NCI-H1048 (cell line): ENCODE measurements around the gene CHSY3.

ENCODE experiments used
- DNase-seq: peaks from one replicate; lab custom pipeline; 2025; lab: John Stamatoyannopoulos, UW

CHSY3 gene

DNA sequence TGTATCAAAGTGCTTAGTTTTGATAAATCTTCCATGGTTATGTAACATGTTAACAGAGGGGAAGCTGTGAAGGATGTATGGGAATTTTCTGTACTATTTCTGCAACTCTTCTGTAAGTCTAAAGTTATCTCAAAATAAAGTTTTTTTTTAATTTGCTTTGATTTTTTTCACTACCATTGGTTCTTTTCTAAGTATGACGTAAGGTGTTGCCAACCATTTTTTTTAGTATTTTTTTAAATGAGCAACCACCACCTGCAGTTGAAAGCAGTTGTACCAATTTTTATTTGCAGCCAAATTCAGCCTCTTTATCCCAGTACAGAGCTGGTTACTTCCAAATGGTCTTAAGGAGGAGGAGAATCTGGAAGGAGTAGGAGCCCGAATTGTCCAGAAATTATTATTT is 192.2 kb downstream of the CHSY3 start:
- DNase-seq = no peak

DNA sequence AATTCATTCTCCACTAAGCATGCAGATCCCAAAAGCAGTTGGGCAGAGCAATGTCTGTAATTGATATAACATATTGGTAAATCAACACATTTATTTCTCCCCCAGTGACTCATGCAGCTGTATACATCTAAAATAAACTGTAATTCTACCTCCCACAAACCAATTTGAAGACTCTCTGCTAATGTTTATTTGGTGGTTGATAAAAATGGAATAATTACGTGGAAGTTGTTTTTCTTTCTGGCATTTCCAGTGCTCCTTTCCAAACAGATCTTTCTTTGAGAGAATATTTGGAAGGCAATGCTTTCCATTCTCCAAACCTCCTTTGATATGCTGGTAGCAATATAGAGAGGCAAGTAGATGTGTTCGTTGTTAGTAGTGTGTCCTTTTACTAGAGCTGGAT is 194.7 kb downstream of the CHSY3 start:
- DNase-seq = no peak

DNA sequence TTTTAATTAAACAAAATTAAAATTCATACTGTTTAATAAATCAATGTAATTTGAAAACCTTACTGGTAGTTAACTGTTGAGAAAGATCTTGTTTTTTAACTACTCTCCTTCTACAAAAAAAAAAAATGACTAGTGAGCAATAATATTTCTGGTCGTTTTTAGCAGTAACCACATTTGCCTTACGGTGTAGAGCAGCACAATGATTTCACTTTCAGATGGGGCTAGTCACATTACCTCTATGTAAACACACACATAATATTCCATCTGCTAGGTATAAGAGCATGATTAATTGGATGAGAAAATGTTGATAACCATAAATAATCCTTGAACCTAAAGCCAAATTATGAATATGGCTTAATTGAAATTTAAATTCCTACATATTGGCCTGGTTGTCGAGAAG is 198.1 kb downstream of the CHSY3 start:
- no peak for DNase-seq

DNA sequence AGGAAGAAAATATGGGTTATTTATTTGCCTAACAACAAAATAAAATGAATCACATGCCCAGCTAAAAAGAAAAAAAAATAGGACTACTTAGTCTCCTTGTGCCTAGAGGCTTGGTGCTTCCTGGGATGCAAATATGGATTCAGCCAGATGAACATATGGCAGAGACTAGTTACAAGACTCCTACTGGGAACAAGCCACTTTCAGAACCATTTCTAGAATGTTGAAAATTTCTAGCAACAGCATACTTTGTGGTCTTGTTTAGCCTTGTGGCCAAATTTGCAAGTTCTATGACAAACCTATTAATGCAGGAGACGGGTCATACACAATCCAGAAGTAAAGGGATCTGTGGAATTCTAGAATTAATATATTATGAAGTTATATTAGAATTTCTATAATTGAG is 198.7 kb downstream of the CHSY3 start:
- no peak for DNase-seq

DNA sequence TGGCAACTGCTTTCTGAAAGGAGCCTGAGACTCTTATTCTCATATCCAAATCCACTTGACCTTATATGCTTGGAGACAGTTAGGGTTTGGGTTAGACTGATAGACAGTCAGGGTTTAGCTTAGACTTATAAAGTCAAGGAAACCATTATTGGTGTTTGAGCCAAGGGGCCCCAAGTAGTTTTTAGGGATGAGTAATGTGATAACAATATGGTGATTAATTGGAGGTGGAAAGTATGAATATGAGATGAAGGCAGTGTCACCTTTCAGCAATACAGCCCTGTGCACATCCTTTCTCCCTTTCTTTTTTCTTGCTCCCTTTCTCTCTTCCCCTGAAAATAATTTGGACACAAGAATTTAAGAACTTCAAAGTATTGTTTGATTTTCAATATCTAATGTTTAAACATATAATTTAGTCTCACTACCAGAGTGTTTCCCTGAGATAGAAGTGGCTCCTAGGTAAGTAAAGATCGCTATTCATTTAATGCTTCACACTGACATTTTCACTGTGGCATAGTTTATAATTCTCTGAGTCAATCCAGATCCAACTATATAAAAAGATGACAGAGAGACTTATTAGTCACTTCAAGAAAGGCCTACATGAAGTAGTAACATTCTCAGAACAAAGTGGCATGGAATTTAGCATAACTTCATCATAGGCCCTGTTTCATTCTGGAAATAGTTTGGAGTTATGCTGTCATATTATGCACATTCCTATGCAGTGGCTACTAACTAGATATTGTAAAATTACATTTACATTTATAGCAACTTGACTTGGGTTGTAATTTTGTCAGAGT is 200.8 kb downstream of the CHSY3 start:
- DNase-seq = no peak

DNA sequence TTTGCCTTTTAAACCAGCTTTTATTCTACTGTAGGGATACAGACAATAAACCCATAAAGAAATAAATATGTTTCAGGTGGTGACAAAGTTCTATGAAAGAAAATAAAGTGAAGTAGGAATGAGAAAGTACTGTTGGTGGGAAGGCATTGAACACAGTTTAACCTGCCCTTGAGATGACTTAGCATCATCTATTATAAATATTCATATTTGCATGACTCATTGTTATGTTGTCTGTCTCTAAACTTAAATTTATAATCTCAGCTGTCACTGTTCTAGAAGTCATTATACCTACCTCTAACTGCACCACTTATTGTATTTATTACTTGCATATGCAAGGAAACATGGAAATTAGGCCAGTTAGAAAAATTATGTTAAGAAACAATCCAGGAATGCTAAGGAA is 202.2 kb downstream of the CHSY3 start:
- DNase-seq = no peak

DNA sequence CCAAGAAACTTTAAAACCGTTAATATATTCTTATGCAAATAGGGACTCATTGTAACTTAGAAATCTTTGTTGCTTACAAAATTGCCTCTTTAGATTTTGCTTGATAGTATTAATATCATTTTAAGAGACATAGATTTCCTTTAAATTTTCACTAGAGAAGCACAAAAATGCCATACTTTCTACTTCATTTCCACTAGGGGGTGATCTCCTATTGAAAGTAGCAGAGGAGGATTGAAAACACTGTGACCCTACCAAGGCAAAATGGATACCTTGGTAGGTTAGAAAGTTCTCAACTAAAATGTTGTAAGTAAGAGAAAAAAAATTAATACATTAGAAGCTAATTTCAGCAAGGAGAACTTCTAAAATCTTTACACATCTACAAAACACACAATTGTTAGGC is 204.9 kb downstream of the CHSY3 start:
- DNase-seq = peak; percentile 9

DNA sequence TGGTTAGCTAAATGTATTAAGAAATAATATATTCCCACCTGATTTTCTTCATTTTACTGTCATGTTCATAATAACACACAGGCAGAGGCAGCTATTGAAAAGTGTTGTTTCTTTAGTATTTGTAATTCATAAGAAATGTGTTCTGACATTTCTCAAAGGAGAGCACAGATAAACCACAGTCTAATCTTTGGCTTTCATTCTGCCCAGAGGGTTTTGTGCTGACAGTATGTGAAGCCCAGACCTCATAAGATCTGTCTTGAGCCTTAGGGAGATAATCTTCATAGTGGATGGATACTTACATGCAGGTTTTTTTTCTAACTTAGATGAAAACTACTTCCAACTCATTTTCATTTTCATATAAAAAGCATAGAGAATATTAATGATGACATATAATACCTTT is 206.1 kb downstream of the CHSY3 start:
- DNase-seq = no peak

DNA sequence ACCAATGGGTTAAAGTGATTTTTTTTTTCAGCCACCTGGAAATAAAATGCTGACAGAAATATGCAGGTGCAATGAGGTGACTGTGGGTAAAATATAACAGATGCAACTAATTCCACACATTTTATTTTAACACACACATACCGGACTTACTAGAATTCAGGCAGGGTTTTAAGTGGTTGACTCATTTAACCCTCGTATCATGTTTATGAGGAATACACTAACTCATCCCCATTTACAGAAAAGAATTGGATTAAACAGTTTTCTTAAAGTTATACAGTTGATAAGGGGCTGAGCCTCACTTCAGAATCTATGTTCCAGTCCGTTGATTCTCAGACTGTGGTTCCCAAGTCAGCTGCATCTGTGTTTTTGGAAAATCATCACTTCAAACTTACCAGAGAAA is 207.5 kb downstream of the CHSY3 start:
- DNase-seq = no peak

DNA sequence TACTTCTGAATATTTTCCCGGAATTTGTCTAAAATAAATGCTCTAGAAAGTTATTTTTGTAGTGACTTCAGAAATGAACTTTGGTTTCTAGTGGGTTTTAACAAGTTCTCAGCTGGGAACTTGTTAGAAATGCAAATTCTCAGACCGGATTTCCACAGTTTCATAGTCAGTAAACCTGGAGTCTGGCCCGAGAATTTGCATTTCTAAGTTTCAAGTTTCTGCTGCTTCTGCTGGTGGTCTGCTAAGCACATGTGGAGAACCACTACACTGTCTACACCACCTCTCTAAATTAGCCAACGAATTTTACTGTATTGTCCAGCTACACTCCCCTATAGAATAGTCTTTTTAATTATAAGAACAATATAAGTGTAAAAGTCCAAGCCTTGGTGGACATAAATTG is 208.0 kb downstream of the CHSY3 start:
- DNase-seq = peak; percentile 18

DNA sequence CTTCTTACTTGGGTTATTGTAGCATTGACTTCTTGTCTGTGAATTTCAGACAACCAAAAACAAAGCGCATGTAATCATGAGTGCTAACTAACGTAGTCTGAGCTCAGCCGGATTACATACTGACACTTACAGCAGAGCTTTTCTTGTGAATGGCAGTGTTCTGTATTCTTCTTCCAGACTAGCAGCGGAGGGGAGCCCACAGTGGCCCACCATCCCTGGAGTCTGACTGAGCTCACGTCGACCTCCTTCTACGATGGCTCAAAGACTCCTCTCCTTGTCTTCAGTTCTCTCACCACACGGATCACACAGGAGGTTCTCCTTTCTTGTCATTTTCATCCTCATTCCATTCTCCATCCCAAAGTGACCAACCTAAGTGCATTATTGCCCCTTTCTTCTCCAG is 211.4 kb downstream of the CHSY3 start:
- DNase-seq = no peak

DNA sequence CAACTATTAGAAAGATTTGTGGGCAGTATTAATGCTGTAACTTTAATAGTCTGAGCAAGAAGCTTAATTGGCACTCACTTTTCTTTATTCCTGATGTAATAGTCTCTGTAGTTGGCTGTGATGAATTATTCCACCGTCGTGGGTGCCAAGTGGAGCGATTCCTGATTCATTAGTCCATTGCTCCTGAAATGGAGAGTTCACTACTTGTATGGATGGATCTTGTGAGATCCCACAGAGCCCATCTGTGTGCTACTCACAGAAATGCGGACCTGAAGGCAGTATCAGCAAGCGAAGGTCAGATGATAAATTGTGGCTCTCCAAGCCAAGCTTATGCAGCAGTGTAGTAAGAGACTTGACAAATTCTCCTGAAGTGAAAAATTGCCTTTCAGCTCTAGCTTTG is 212.2 kb downstream of the CHSY3 start:
- no peak for DNase-seq

DNA sequence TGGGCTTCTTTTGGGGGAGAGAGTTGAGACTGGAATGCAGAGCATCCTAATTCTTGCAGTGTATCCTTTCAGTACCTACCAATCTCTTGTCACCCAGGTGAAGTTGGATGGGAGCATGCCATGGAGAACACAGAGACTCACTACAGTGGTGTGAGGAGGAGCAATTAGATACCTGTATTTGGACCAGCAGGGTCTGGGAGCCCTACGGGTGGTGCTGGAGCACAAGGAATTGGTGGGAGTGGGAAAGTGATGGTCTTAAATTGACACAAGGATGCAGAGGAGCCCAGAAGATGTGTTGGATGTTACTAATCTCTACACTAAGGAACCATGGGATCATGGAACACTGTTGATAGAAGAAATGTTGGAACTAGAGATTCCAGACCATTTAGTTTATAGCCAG is 212.7 kb downstream of the CHSY3 start:
- no peak for DNase-seq

DNA sequence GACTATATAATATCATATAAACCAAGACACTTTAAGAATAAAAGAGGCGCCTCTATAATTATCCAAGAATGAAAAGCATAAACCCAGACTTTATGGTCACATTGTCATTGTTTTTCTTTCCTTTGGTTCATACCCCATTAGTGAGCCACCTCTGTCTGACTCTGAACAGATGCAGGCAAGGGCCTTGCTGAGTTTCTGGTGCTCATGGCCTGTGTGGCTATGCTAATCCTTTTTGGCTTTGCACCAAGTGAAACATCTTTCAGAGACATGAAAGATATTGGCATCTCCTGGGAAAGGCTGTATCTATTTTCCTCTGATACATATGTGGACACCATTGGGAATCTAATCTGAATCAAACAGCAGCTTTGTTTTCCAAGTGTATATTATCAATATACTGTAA is 222.5 kb downstream of the CHSY3 start:
- no peak for DNase-seq

DNA sequence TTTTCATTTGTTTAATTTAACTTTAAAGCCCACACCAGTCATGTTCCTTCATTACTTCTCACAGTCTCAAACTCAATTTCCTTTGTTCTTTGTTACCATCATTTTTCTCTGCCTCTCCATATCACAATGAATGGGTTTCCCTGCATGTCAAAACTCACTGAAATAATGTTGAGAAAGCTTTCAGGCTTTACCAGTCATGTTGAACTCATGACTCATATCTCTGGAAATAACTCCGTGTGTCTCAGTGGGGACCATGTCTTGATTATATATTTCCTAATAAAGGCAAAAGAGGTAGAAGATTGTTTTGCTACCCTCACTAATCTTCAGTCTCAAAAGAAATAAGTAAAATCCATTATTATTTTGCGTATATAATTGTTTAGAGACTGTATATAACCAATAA is 231.2 kb downstream of the CHSY3 start:
- DNase-seq = no peak

DNA sequence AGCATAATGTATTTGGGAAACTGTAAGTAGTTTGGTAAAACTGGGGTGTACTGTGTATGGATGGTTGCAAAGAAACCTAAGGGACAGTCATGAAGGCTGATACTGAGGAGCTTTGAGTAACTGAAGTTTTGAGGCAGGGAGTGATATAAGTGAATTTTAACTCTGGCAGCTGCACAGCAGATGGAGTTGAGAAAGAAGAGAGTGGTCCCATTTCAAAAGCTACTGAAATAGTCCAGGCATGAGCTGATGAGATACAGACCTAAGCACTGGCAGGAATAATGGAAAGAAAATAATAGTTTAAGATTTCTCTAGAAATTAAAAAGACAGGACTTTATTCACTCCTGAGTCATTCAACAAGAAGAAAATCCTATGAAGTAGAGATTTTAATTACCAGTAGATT is 232.0 kb downstream of the CHSY3 start:
- no peak for DNase-seq

DNA sequence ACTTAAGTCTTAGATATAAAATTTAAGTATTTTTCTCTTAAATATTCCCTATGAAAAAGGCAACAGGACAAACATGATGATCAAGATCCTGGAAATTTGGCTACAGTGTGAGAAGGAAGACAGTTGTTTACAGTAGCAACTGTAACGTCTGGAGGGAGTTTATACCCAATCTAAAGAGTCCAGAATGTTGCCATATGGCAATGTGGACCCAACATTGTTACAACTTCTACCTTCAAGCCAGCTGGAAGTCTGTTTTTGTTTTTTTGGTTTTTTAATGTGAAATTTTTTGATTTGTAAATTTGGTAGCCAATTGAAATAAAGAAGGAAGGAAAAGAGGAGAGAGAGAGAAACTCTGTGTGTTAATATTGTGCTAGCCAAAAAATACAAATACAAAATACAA is 233.4 kb downstream of the CHSY3 start:
- no peak for DNase-seq

DNA sequence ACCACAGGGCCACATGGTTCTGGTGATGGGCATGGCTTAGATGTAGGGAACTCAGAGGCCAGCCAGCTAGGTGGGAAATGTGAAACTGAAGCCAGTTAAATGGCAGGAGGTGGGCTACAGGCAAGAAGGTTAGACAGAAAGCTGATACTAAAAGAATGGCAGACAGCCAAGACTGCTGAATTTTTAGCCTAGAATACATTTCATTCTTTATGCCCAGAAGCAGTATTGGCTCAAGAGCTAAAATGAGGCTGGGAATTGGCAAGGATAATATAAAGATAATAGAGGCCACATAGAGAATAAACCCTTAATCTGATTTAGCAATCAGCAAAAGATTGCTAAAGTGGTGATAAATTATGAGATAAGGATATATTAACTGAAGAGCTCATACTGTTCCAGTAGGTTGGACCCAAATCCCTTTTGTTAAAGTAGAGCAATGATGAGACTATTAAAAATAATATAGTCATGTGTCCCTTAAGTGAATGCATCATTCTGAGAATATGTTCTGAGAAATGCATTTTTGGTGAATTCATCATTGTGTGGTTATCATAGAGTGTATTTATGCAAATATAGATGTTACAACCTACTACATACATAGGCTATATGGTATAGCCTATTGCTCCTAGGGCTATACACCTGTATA is 234.3 kb downstream of the CHSY3 start:
- no peak for DNase-seq

DNA sequence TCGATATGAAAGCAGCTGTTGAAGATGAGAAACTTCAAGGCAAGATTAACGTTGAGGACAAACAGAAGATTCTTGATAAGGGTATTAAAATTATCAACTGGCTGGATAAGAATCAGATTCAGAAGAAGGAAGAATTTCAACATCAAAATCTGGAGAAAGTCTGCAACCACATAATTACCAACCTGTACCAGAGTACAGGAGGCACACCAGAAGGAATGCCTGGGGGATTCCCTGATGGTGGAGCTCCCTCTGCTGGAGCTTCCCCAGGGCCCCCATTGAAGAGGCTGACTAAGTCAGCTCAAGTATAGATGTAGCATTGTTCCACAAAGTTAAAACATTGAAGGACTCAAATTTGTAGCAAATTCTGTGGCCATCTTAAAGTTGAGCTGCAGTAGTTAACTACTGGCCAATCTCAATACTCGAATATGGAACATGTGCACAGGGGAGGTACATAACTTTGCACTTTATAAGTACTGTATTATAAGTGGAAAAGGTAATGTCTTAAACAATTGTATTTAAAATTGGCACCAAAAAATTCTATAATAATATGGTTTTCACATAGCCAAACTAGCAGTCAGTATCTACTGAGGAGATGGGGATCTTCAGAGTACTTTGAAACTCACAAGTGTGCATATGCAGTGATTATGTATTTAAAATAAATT is 237.5 kb downstream of the CHSY3 start:
- DNase-seq = peak; percentile 18

DNA sequence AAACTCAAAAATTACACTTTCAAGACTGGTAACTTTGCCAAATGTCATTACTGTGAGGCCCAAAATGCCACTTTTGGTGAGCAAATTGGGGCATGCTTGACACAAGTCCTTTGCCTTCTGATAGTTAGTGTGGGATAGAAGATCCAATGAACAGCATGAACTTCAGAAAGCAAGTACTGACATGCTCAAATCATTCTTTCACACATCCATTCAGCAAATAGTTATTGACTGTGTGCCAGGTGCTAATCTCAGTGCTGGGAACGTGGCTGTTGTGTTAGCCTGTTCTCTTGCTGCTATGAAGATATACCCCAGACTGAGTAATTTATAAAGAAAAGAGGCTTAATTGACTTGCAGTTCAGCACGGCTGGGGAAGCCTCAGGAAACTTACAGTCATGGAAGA is 247.0 kb downstream of the CHSY3 start:
- DNase-seq = no peak

DNA sequence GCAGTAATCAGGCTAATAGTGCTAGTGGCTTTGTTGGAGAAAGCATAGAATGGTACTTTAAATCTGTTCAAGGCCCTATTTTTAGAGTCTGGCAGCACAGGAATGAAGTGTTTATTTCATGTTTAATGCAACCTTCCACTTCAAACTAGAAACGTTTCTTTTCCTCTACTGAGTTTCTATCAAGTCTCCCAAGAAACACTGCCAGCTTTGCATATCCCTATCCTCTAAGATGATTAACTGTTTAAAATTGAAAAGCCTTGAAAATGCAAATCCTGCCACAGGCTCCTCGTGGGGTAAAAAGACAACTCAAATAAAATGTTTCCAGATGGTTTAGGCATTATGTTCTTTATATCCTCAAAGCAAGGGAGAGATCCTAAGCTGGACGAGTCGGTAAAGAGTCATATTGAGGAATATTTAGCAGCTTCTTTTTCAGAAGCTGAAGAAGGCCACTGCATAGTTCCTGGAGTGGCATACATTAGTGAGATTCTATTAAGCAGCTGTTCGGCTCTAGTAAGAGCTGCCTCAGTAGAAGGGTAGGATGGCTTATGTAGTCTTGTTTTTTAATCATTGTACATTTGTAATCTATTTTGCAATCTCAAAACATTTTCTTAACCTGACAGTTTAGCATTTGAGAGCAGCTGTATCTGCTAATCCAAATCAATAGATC is 251.2 kb downstream of the CHSY3 start:
- DNase-seq = no peak

DNA sequence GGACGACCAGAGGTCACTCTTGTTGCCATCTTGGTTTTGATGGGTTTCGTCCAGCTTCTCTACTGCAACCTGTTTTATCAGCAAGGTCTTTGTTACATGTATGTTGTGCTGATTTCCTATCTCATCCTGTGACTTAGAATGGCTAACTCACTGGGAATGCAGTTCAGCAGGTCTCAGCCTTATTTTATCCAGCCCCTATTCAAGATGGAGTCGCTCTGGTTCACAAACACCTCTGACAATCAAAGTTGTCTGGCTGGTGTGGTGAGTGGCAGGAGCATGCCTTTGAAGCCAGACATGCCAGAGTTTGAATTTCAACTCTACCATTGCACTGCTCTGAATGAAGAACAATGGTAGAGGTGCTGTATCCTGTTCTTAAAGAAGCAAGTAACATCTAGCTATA is 253.8 kb downstream of the CHSY3 start:
- no peak for DNase-seq

DNA sequence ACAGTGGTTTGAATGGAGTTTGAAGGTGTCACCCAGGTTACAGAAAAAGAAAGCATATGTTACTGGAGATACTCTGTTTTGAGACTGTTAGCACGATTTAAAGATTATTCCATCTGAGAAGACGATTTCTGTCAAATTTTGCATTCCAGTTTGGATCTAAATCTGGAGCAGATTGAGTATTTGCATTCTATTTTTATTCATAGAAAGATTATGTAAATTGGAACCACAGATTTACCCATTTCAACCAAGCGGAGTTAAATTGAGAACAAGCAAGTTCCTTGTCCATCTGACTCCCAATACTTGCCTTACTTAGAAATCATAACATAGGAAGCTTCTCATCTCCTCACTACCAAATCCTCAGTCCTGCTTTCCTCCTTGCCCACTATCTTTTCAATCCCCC is 255.7 kb downstream of the CHSY3 start:
- DNase-seq = no peak
